ENCODE data around the gene DENND6B. TPM values are rescaled to one million over a fixed set of nuclear protein-coding genes. Genes with fewer than 3 reads are reported as not detected.

DENND6B gene
- total RNA-seq, 1 donor from 2014 or later: 1.0 TPM

DNA sequence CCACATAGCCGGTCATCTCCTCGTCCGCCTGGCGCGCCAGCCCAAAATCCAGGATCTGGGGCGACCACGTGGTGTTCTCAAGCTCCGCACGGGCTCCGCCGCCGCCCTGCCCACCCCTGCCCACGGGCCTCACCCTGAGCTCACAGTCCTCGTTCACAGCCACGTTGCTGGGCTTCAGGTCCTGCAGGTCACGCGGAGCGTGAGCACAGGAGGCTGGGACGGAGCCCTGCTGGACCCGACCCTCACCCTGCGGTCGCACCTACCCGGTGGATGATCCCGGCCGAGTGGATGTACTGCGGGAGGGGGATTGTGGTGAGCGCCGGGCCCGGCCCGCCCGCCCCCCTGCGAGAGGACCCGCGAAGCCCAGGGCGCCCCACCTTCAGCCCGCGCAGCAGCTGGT lies 59.8 kb downstream of the DENND6B start:
- H3K4me3 ChIP-seq: peak overlapping the region; percentile 23
- peaks cover 15% of the 10 kb centered on the region for H3F3A ChIP-seq (ENCODE audit: low read depth)
- TF ChIP-seq, protein P1, sequence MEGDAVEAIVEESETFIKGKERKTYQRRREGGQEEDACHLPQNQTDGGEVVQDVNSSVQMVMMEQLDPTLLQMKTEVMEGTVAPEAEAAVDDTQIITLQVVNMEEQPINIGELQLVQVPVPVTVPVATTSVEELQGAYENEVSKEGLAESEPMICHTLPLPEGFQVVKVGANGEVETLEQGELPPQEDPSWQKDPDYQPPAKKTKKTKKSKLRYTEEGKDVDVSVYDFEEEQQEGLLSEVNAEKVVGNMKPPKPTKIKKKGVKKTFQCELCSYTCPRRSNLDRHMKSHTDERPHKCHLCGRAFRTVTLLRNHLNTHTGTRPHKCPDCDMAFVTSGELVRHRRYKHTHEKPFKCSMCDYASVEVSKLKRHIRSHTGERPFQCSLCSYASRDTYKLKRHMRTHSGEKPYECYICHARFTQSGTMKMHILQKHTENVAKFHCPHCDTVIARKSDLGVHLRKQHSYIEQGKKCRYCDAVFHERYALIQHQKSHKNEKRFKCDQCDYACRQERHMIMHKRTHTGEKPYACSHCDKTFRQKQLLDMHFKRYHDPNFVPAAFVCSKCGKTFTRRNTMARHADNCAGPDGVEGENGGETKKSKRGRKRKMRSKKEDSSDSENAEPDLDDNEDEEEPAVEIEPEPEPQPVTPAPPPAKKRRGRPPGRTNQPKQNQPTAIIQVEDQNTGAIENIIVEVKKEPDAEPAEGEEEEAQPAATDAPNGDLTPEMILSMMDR (IDR thresholded peaks at IDR 0.05): no peak
- H3K4me1 ChIP-seq: peaks cover 19% of the 10 kb centered on the region
- Mint-ChIP-seq H3K4me1 (peaks cover 9% of the 10 kb centered on the region), H3K4me3 (no peak overlapping the region), H3K27me3 (ENCODE audit: insufficient read depth, low read depth) (peaks cover 5% of the 10 kb centered on the region), H3K27ac (no peak overlapping the region), H3K36me3 (no peaks in the 10 kb centered on the region), H3K9me3 (peaks cover 2% of the 10 kb centered on the region)
- DNase-seq (ENCODE audit: low spot score): no peak
- H3K27ac ChIP-seq: no peak overlapping the region
- no peak overlapping the region for H3K4me2 ChIP-seq
- no peaks in the 10 kb centered on the region for H3K36me3 ChIP-seq
- H3K9me3 ChIP-seq (ENCODE audit: low read depth): no peaks in the 10 kb centered on the region
- peaks cover 93% of the 10 kb centered on the region for H3K27me3 ChIP-seq
- no peak overlapping the region for H3K9ac ChIP-seq
- peaks cover 37% of the 10 kb centered on the region for H4K20me1 ChIP-seq (ENCODE audit: low read depth)
- no peak overlapping the region for H2AFZ ChIP-seq (replicated peaks)
- no peaks in the 10 kb centered on the region for H3K79me2 ChIP-seq (ENCODE audit: low read depth)

DNA sequence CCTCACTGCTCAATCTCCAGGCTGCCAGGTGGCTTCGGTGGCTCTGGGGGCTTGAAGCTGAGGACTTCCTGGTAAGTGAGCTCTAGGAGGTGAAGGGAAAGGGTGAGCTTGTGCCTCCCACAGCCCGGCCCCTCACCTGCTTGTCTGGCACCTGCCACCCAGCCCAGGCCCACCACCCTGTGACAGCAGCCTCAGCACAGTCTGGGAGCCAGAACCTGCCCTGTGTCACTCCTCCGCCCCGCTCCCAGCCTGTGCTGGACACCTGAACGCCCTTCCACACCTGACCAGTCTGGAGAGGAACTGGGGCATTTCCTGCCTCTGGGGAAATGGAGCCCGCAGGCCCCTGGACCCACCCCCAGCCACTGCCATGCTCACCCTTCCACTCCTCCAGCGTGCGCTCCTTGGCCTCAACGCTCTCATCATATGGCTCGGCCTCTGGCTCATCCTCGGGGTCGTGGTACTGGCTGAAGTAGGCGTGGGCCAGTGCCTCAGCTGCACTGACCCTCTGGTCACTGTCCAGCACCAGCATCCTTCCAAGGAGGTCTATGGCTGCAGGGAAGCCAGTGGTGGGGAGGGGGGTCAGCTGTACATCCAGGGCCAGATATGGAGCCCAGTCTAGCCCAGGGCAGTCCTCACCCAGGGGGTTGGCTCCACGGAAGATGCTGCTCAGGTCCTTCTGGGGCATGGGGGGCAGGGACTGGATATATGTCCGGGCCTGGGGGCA lies 61.7 kb downstream of the DENND6B start:
- Histone ChIP-seq H3K4me1 (peaks cover 10% of the 10 kb centered on the region), H3K9ac (no peak overlapping the region), H2AFZ (replicated peaks) (no peak overlapping the region), H3K27me3 (peaks cover 94% of the 10 kb centered on the region), H3K36me3 (no peaks in the 10 kb centered on the region), H3K4me2 (no peak overlapping the region), H3K79me2 (ENCODE audit: low read depth) (no peaks in the 10 kb centered on the region), H4K20me1 (ENCODE audit: low read depth) (peaks cover 33% of the 10 kb centered on the region), H3K4me3 (no peak overlapping the region), H3K27ac (no peak overlapping the region), H3K9me3 (ENCODE audit: low read depth) (no peaks in the 10 kb centered on the region), H3F3A (ENCODE audit: low read depth) (peaks cover 5% of the 10 kb centered on the region)
- Mint-ChIP-seq H3K27me3 (ENCODE audit: insufficient read depth, low read depth) (peaks cover 6% of the 10 kb centered on the region), H3K36me3 (no peaks in the 10 kb centered on the region), H3K4me1 (peaks cover 8% of the 10 kb centered on the region), H3K27ac (no peak overlapping the region), H3K4me3 (no peak overlapping the region), H3K9me3 (peaks cover 2% of the 10 kb centered on the region)
- no peak for DNase-seq (ENCODE audit: low spot score)
- TF ChIP-seq, protein P1 (IDR thresholded peaks at IDR 0.05): no peak
- TF ChIP-seq EZH2 (IDR thresholded peaks at IDR 0.05): no peak
- no peak for TF ChIP-seq EZH2phosphoT487 (IDR thresholded peaks at IDR 0.05)

- DNase-seq (ENCODE audit: low spot score): no peak
- Mint-ChIP-seq H3K27ac (no peak overlapping the region), H3K4me3 (peak overlapping the region; percentile 24), H3K4me1 (peaks cover 5% of the 10 kb centered on the region), H3K27me3 (ENCODE audit: insufficient read depth, low read depth) (peaks cover 8% of the 10 kb centered on the region), H3K9me3 (peaks cover 2% of the 10 kb centered on the region), H3K36me3 (no peaks in the 10 kb centered on the region)
- H3K4me3 ChIP-seq: no peak overlapping the region
- peaks cover 5% of the 10 kb centered on the region for H3F3A ChIP-seq (ENCODE audit: low read depth)
- peaks cover 88% of the 10 kb centered on the region for H3K27me3 ChIP-seq
- peaks cover 10% of the 10 kb centered on the region for H3K4me1 ChIP-seq
- H3K27ac ChIP-seq: no peak overlapping the region
- H3K9ac ChIP-seq: no peak overlapping the region
- no peaks in the 10 kb centered on the region for H3K79me2 ChIP-seq (ENCODE audit: low read depth)
- H4K20me1 ChIP-seq (ENCODE audit: low read depth): peaks cover 32% of the 10 kb centered on the region
- H2AFZ ChIP-seq (replicated peaks): no peak overlapping the region
- no peaks in the 10 kb centered on the region for H3K9me3 ChIP-seq (ENCODE audit: low read depth)
- TF ChIP-seq EZH2phosphoT487 (IDR thresholded peaks at IDR 0.05) (no peak), EZH2 (IDR thresholded peaks at IDR 0.05) (no peak)
- TF ChIP-seq, protein P1 (IDR thresholded peaks at IDR 0.05): no peak
- H3K4me2 ChIP-seq: no peak overlapping the region
- no peaks in the 10 kb centered on the region for H3K36me3 ChIP-seq
Measured at GRCh38 chr22:50264104-50264745, 62.6 kb downstream of the DENND6B start.

Measured in neural progenitor cell (in vitro differentiated cells).